ENCODE measurements around the gene CFAP70.

Gene CFAP70

GRCh38 chr10:73379064-73379748, 20.5 kb upstream of the CFAP70 start:
- Histone ChIP-seq H3K4me1 (ENCODE audit: low read length) (no peaks in the 10 kb centered on the region), H3K79me2 (ENCODE audit: low read length) (no peaks in the 10 kb centered on the region), H4K20me1 (ENCODE audit: insufficient read depth, low read length) (no peaks in the 10 kb centered on the region), H3K27ac (ENCODE audit: low read length) (no peak overlapping the region), H3K4me3 (ENCODE audit: low read length) (no peak overlapping the region), H3K36me3 (replicated peaks; ENCODE audit: low read depth, low read length) (peaks cover 16% of the 10 kb centered on the region), H3K9me3 (ENCODE audit: insufficient read depth, low read length) (no peaks in the 10 kb centered on the region), H3K4me2 (ENCODE audit: low read length) (no peak overlapping the region), H3K27me3 (ENCODE audit: low read depth, low read length) (no peaks in the 10 kb centered on the region), H2AFZ (ENCODE audit: low read depth, low read length) (no peak overlapping the region), H3K9ac (ENCODE audit: low read length) (no peak overlapping the region)
- no peak for TF ChIP-seq EZH2phosphoT487 (IDR thresholded peaks at IDR 0.05; ENCODE audit: low read depth)
- TF ChIP-seq CTCF (IDR thresholded peaks at IDR 0.05; ENCODE audit: low read depth, low read length), result no peak

- Histone ChIP-seq H3K79me2 (ENCODE audit: low read length) (no peaks in the 10 kb centered on the region), H3K36me3 (replicated peaks; ENCODE audit: low read depth, low read length) (peaks cover 12% of the 10 kb centered on the region), H3K4me1 (ENCODE audit: low read length) (no peaks in the 10 kb centered on the region), H3K27ac (ENCODE audit: low read length) (no peak overlapping the region), H4K20me1 (ENCODE audit: insufficient read depth, low read length) (no peaks in the 10 kb centered on the region), H3K4me2 (ENCODE audit: low read length) (no peak overlapping the region), H3K9ac (ENCODE audit: low read length) (no peak overlapping the region), H3K9me3 (ENCODE audit: insufficient read depth, low read length) (no peaks in the 10 kb centered on the region), H2AFZ (ENCODE audit: low read depth, low read length) (no peak overlapping the region), H3K4me3 (ENCODE audit: low read length) (no peak overlapping the region), H3K27me3 (ENCODE audit: low read depth, low read length) (no peaks in the 10 kb centered on the region)
- TF ChIP-seq CTCF (IDR thresholded peaks at IDR 0.05; ENCODE audit: low read depth, low read length) (no peak), EZH2phosphoT487 (IDR thresholded peaks at IDR 0.05; ENCODE audit: low read depth) (no peak)
Observed at GRCh38 chr10:73376679-73377078, 18.0 kb upstream of the CFAP70 start.

GRCh38 chr10:73368238-73368637, 9.6 kb upstream of the CFAP70 start:
- no peak overlapping the region for H2AFZ ChIP-seq (ENCODE audit: low read depth, low read length)
- H3K9ac ChIP-seq (ENCODE audit: low read length), result no peak overlapping the region
- H3K9me3 ChIP-seq (ENCODE audit: insufficient read depth, low read length), result no peaks in the 10 kb centered on the region
- H3K4me1 ChIP-seq (ENCODE audit: low read length), result no peaks in the 10 kb centered on the region
- H3K27me3 ChIP-seq (ENCODE audit: low read depth, low read length), result no peaks in the 10 kb centered on the region
- TF ChIP-seq CTCF (IDR thresholded peaks at IDR 0.05; ENCODE audit: low read depth, low read length) (no peak), EZH2phosphoT487 (IDR thresholded peaks at IDR 0.05; ENCODE audit: low read depth) (no peak)
- no peak overlapping the region for H3K4me2 ChIP-seq (ENCODE audit: low read length)
- no peak overlapping the region for H3K27ac ChIP-seq (ENCODE audit: low read length)
- no peaks in the 10 kb centered on the region for H4K20me1 ChIP-seq (ENCODE audit: insufficient read depth, low read length)
- no peaks in the 10 kb centered on the region for H3K36me3 ChIP-seq (replicated peaks; ENCODE audit: low read depth, low read length)
- H3K4me3 ChIP-seq (ENCODE audit: low read length), result no peak overlapping the region
- no peaks in the 10 kb centered on the region for H3K79me2 ChIP-seq (ENCODE audit: low read length)

GRCh38 chr10:73366381-73367298, 8.0 kb upstream of the CFAP70 start:
- Histone ChIP-seq H3K9me3 (ENCODE audit: insufficient read depth, low read length) (no peaks in the 10 kb centered on the region), H3K4me2 (ENCODE audit: low read length) (no peak overlapping the region), H3K27me3 (ENCODE audit: low read depth, low read length) (no peaks in the 10 kb centered on the region), H3K4me3 (ENCODE audit: low read length) (no peak overlapping the region), H4K20me1 (ENCODE audit: insufficient read depth, low read length) (no peaks in the 10 kb centered on the region), H3K36me3 (replicated peaks; ENCODE audit: low read depth, low read length) (no peaks in the 10 kb centered on the region), H3K4me1 (ENCODE audit: low read length) (no peaks in the 10 kb centered on the region), H3K79me2 (ENCODE audit: low read length) (no peaks in the 10 kb centered on the region), H3K9ac (ENCODE audit: low read length) (no peak overlapping the region), H3K27ac (ENCODE audit: low read length) (no peak overlapping the region), H2AFZ (ENCODE audit: low read depth, low read length) (no peak overlapping the region)
- no peak for TF ChIP-seq EZH2phosphoT487 (IDR thresholded peaks at IDR 0.05; ENCODE audit: low read depth)
- no peak for TF ChIP-seq CTCF (IDR thresholded peaks at IDR 0.05; ENCODE audit: low read depth, low read length)
